ENCODE results near the gene DISP2. TPM values are rescaled to one million over a fixed set of nuclear protein-coding genes. Genes with fewer than 3 reads are reported as not detected.

Gene DISP2
- total and polyA plus RNA-seq, 2 of the 8 experiments (the other 6 are each of a cell fraction or from before 2014, with no cell fraction given), result 0.45 to 1.2 TPM

GRCh38 chr15:40372981-40373380, 15.0 kb downstream of the DISP2 start (continued):
- TF ChIP-seq POLR2A (IDR thresholded peaks at IDR 0.05; ENCODE audit: control extremely low read depth in 1 of 2, low read depth in 2 of 2, low read length in 2 of 2) (no peak), RXRA (IDR thresholded peaks at IDR 0.05; ENCODE audit: insufficient read depth, low read depth, low read length) (no peak), PHF8 (conservative IDR thresholded peaks at IDR 0.05; ENCODE audit: low read depth, low read length) (no peak), SAP30 (IDR thresholded peaks at IDR 0.05; ENCODE audit: insufficient read depth, insufficient replicate concordance, low read length) (no peak), KDM1A (IDR thresholded peaks at IDR 0.05; ENCODE audit: borderline replicate concordance, low read length) (no peak), JUND (IDR thresholded peaks at IDR 0.05; ENCODE audit: low read length) (no peak)

All from H1 (cell line).